Fibroblast of villous mesenchyme (primary cell): ENCODE data around the gene SORCS3. TPM values are rescaled to one million over a fixed set of nuclear protein-coding genes. Genes with fewer than 3 reads are reported as not detected.

Source experiments
- DNase-seq: peaks from one replicate; pipeline ENCODE4 v3.0.0-alpha.2; 2010; ENCODE audit warnings: low read depth
- H3K4me3 ChIP-seq: 2 replicates; pipeline ENCODE4 v1.5.1; 2011; ENCODE audit warnings: low read depth, mild to moderate bottlenecking, low read length
- CTCF ChIP-seq: IDR thresholded peaks from 2 replicates; pipeline ENCODE4 v1.5.1; 2012; ENCODE audit warnings: low read depth, mild to moderate bottlenecking, low read length; ENCODE audit not compliant: insufficient read depth
- total RNA-seq: library from RNA; depleted of rRNA; stranded (reverse); fragments of >200 nt; gene quantifications from 2 replicates; pipeline ENCODE4 v1.2.3, GENCODE V29; 2012

The SORCS3 gene
- total RNA-seq, 1 donor, result not detected

- no peak overlapping the region for H3K4me3 ChIP-seq
- no peak for TF ChIP-seq CTCF
- DNase-seq, result no peak
Observed at GRCh38 chr10:105070249-105070648, 429.2 kb downstream of the SORCS3 start.

GRCh38 chr10:105070952-105071351, 429.9 kb downstream of the SORCS3 start:
- H3K4me3 ChIP-seq, result no peak overlapping the region
- TF ChIP-seq CTCF, result no peak
- DNase-seq, result no peak

GRCh38 chr10:105071980-105072379, 430.9 kb downstream of the SORCS3 start:
- no peak for TF ChIP-seq CTCF
- no peak for DNase-seq
- H3K4me3 ChIP-seq, result no peak overlapping the region

- TF ChIP-seq CTCF, result no peak
- no peak overlapping the region for H3K4me3 ChIP-seq
- no peak for DNase-seq
Observed at GRCh38 chr10:105073999-105074398, 432.9 kb downstream of the SORCS3 start.

GRCh38 chr10:105075031-105075430, 433.9 kb downstream of the SORCS3 start:
- no peak for DNase-seq
- no peak for TF ChIP-seq CTCF
- no peak overlapping the region for H3K4me3 ChIP-seq

- no peak for DNase-seq
- H3K4me3 ChIP-seq, result no peak overlapping the region
- TF ChIP-seq CTCF, result no peak
Observed at GRCh38 chr10:105085980-105086379, 444.9 kb downstream of the SORCS3 start.

- no peak overlapping the region for H3K4me3 ChIP-seq
- TF ChIP-seq CTCF, result no peak
- DNase-seq, result no peak
Observed at GRCh38 chr10:105094048-105094447, 453.0 kb downstream of the SORCS3 start.
